Bronchial epithelial cell (primary cell): Measurements from ENCODE around the gene TNIP2. TPM values are rescaled to one million over a fixed set of nuclear protein-coding genes. Genes with fewer than 3 reads are reported as not detected.

ENCODE experiments used
- DNase-seq: peaks from one replicate; pipeline ENCODE4 v3.0.0-alpha.2; 2010; ENCODE audit warnings: low read depth
- FAIRE-seq: peaks from 2 replicates; lab custom pipeline; 2011; peaks lifted over from hg19 to GRCh38; lab: Jason Lieb, UNC
- H3K27me3 ChIP-seq: 2 replicates; pipeline ENCODE4 v1.5.1; 2011; ENCODE audit warnings: low read length; ENCODE audit not compliant: control insufficient read depth, insufficient read depth
- H3K36me3 ChIP-seq: 2 replicates; pipeline ENCODE4 v1.5.1; 2011; ENCODE audit warnings: low read length; ENCODE audit not compliant: control insufficient read depth, insufficient read depth
- H3K4me3 ChIP-seq: 2 replicates; pipeline ENCODE4 v1.5.1; 2011; ENCODE audit warnings: mild to moderate bottlenecking, low read depth, low read length, control low read depth
- total RNA-seq: library from RNA; depleted of rRNA; stranded (reverse); fragments of >200 nt; gene quantifications from 2 replicates; pipeline ENCODE4 v1.2.1, GENCODE V29; 2014
- TF ChIP-seq, protein P1 (sequence below): IDR thresholded peaks from 2 replicates; pipeline ENCODE4 v1.5.1; 2011; ENCODE audit warnings: mild to moderate bottlenecking, moderate library complexity, low read length, control low read depth, inconsistent platforms; ENCODE audit not compliant: insufficient read depth, severe bottlenecking

The TNIP2 gene
- total RNA-seq: 43.4 and 64.5 TPM in 2 replicates

- no peak for FAIRE-seq
- TF ChIP-seq, protein P1, sequence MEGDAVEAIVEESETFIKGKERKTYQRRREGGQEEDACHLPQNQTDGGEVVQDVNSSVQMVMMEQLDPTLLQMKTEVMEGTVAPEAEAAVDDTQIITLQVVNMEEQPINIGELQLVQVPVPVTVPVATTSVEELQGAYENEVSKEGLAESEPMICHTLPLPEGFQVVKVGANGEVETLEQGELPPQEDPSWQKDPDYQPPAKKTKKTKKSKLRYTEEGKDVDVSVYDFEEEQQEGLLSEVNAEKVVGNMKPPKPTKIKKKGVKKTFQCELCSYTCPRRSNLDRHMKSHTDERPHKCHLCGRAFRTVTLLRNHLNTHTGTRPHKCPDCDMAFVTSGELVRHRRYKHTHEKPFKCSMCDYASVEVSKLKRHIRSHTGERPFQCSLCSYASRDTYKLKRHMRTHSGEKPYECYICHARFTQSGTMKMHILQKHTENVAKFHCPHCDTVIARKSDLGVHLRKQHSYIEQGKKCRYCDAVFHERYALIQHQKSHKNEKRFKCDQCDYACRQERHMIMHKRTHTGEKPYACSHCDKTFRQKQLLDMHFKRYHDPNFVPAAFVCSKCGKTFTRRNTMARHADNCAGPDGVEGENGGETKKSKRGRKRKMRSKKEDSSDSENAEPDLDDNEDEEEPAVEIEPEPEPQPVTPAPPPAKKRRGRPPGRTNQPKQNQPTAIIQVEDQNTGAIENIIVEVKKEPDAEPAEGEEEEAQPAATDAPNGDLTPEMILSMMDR: peak; percentile 42
- peak; percentile 65 for DNase-seq
- H3K36me3 ChIP-seq: peaks cover 2% of the 10 kb centered on the region
- H3K27me3 ChIP-seq: no peaks in the 10 kb centered on the region
- H3K4me3 ChIP-seq: peak within 1 kb of the TSS; percentile 86
Measured at GRCh38 chr4:2755821-2756690, at the start of gene TNIP2. Gene TNIP2, minus strand, starts transcription at chr4:2756336. Its CDS starts 47 bp downstream, at chr4:2756289.

- H3K36me3 ChIP-seq: peaks cover 35% of the 10 kb centered on the region
- H3K27me3 ChIP-seq: no peaks in the 10 kb centered on the region
- no peak overlapping the region for H3K4me3 ChIP-seq
- FAIRE-seq (no peak), DNase-seq (no peak)
- TF ChIP-seq, protein P1: no peak
Measured at GRCh38 chr4:2804973-2805501, 48.9 kb upstream of the TNIP2 start.

GRCh38 chr4:2804449-2804972 lies 48.4 kb upstream of the TNIP2 start:
- no peak for DNase-seq
- Histone ChIP-seq H3K4me3 (no peak overlapping the region), H3K36me3 (peaks cover 30% of the 10 kb centered on the region), H3K27me3 (no peaks in the 10 kb centered on the region)
- no peak for FAIRE-seq
- TF ChIP-seq, protein P1: no peak

DNA sequence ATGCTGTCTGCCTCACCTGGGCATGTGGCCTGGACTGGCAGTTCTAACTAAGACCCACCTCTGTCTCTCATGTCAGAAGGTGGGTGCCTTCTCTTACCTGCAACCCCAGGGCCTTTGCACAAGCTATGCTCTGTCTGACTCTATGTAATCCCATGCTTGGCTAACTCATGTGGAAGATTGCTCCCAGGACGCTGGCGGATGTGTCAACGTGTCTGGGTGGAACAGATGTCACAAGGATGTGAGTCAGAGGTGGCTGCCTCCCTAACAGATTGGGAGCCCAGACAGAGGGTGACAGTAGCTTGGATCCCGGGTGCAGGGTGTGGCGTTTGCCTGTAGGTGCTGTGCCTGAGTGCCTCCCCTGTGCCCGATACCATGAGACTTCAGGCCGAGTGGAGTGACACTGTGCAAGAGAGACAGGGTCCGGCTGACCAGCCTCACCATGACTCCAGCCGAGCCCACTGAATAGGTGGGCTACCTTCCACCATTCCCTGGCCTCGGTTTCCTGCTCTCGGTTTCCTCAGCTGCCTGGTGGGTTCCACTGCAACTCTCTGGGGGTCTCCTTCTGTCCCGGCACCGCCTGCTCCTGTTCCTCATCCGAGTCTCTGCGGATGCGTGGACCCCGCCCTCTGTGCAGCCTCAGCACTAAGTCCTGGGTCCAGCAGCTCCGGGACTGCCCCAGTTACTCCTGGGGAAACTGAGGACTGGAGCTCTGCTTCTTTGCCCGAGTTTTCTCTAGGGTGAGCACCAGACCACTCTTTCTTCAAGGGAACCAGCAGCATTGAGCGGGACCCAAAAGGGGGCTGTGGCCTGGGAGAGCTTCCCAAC lies 47.7 kb upstream of the TNIP2 start:
- Histone ChIP-seq H3K4me3 (no peak overlapping the region), H3K36me3 (peaks cover 27% of the 10 kb centered on the region), H3K27me3 (no peaks in the 10 kb centered on the region)
- FAIRE-seq (peak; percentile 98), DNase-seq (peak; percentile 37)
- TF ChIP-seq, protein P1: no peak

DNA sequence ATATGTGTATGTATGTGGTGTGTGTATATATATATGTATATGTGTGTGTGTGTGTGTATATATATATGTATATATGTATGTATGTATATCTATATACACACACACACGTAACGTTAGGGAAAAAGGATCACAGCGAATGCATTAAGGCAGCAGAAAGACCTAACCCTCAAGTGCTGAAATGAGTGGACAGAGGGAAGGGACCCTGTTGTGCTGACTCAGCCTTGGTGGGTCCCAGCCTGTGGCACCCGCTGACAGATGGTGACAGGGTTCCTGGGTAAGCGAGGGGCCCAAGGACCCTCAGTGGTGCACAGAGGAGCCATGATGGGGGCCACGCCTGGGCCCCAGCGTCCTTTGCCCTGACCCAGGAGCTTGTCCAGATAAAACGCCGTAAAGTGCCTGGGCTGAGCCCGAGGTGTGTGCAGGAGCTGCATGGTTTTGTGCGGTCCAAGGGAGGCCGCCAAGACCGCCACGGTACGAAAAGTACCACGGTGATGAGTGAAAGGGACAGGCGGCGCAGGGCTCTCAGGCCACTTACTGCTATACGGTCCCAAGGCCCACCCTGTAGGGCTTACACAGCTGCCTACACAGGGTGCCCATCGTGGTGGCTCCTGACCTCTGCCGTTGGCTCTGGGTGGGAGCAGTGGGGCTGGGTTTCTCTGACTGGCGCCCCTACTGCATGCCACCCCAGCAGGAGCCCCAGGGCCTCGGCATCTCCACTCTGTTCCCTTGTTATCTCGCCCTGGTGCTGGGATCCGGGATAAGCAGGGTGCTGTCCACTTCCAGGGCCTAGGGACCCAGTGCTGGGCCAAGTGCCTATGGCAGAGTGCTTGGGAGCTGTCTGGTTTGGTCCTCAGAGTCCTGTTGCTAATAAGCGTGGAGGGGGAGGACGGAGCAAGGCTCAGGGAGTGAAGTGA lies 46.7 kb upstream of the TNIP2 start:
- no peaks in the 10 kb centered on the region for H3K27me3 ChIP-seq
- DNase-seq (no peak), FAIRE-seq (no peak)
- TF ChIP-seq, protein P1: no peak
- peaks cover 27% of the 10 kb centered on the region for H3K36me3 ChIP-seq
- H3K4me3 ChIP-seq: no peak overlapping the region
